ENCODE results near the gene GFY. TPM values are rescaled to one million over a fixed set of nuclear protein-coding genes. Genes with fewer than 3 reads are reported as not detected.

GFY gene
- total RNA-seq, 6 experiments from 2014 or later = not detected

- no peak overlapping the region for H3K27ac Mint-ChIP-seq
- H3K27me3 Mint-ChIP-seq (ENCODE audit: insufficient read depth) = peaks cover 64% of the 10 kb centered on the region
- DNase-seq = no peak
- no peak for TF ChIP-seq CTCF (IDR thresholded peaks at IDR 0.05)
- no peaks in the 10 kb centered on the region; the same call in 1 of the 2 replicates for H3K36me3 Mint-ChIP-seq (ENCODE audit: low read depth)
- H3K4me1 Mint-ChIP-seq (ENCODE audit: low read depth) = peaks cover 3% of the 10 kb centered on the region; the same call in 1 of the 2 replicates
- H3K4me3 Mint-ChIP-seq = no peak overlapping the region
- H3K9me3 Mint-ChIP-seq = peaks cover 5% of the 10 kb centered on the region; the same call in 1 of the 2 replicates
Measured at GRCh38 chr19:49434907-49435583, 9.9 kb downstream of the GFY start.

- Mint-ChIP-seq H3K36me3 (ENCODE audit: low read depth) (no peaks in the 10 kb centered on the region; the same call in 1 of the 2 replicates), H3K9me3 (peaks cover 5% of the 10 kb centered on the region; the same call in 1 of the 2 replicates), H3K4me1 (ENCODE audit: low read depth) (peaks cover 9% of the 10 kb centered on the region), H3K27me3 (ENCODE audit: insufficient read depth) (peaks cover 63% of the 10 kb centered on the region), H3K4me3 (no peak overlapping the region), H3K27ac (no peak overlapping the region)
- no peak for TF ChIP-seq CTCF (IDR thresholded peaks at IDR 0.05)
- no peak for DNase-seq
Measured at GRCh38 chr19:49435670-49436069, 10.5 kb downstream of the GFY start.

GRCh38 chr19:49436381-49437017 is 11.3 kb downstream of the GFY start:
- H3K36me3 Mint-ChIP-seq (ENCODE audit: low read depth) = no peaks in the 10 kb centered on the region; the same call in 1 of the 2 replicates

GRCh38 chr19:49437231-49437630 is 12.0 kb downstream of the GFY start:
- H3K4me3 Mint-ChIP-seq = no peak overlapping the region
- H3K27me3 Mint-ChIP-seq (ENCODE audit: insufficient read depth) = peaks cover 61% of the 10 kb centered on the region
- H3K36me3 Mint-ChIP-seq (ENCODE audit: low read depth) = no peaks in the 10 kb centered on the region
- no peak for DNase-seq
- H3K4me1 Mint-ChIP-seq (ENCODE audit: low read depth) = peaks cover 21% of the 10 kb centered on the region
- TF ChIP-seq CTCF (IDR thresholded peaks at IDR 0.05) = no peak
- no peak overlapping the region for H3K27ac Mint-ChIP-seq
- peaks cover 2% of the 10 kb centered on the region; the same call in 1 of the 2 replicates for H3K9me3 Mint-ChIP-seq

More at GRCh38 chr19:49436381-49437017, 11.3 kb downstream of the GFY start:
- H3K27me3 Mint-ChIP-seq (ENCODE audit: insufficient read depth) = peaks cover 59% of the 10 kb centered on the region
- no peak overlapping the region for H3K27ac Mint-ChIP-seq
- no peak overlapping the region for H3K4me3 Mint-ChIP-seq
- no peak for DNase-seq
- no peak for TF ChIP-seq CTCF (IDR thresholded peaks at IDR 0.05)
- H3K4me1 Mint-ChIP-seq (ENCODE audit: low read depth) = peaks cover 13% of the 10 kb centered on the region
- peaks cover 5% of the 10 kb centered on the region; the same call in 1 of the 2 replicates for H3K9me3 Mint-ChIP-seq

- H3K9me3 Mint-ChIP-seq = no peaks in the 10 kb centered on the region; the same call in 1 of the 2 replicates
- DNase-seq = no peak
- peaks cover 60% of the 10 kb centered on the region for H3K27me3 Mint-ChIP-seq (ENCODE audit: insufficient read depth)
- no peak overlapping the region for H3K4me3 Mint-ChIP-seq
- peaks cover 26% of the 10 kb centered on the region for H3K4me1 Mint-ChIP-seq (ENCODE audit: low read depth)
- no peak overlapping the region for H3K27ac Mint-ChIP-seq
- TF ChIP-seq CTCF (IDR thresholded peaks at IDR 0.05) = no peak
- no peaks in the 10 kb centered on the region for H3K36me3 Mint-ChIP-seq (ENCODE audit: low read depth)
Measured at GRCh38 chr19:49438261-49438660, 13.1 kb downstream of the GFY start.

Measured in HFFc6 (cell line).